GM23248 (cell line): ENCODE data around the gene CDIP1. TPM values are rescaled to one million over a fixed set of nuclear protein-coding genes. Genes with fewer than 3 reads are reported as not detected.

Experiments used
- DNase-seq: peaks from one replicate; pipeline ENCODE4 v3.0.0-alpha.2; 2015
- H2AFZ ChIP-seq: fragments of 200-600 bp; sonication (generic); 2 replicates; pipeline ENCODE4 v1.6.1; 2016; ENCODE audit warnings: antibody characterized with exemption
- H3F3A ChIP-seq: fragments of 200-600 bp; sonication (generic); 2 replicates; pipeline ENCODE4 v1.6.1; 2016; ENCODE audit warnings: mild to moderate bottlenecking, antibody characterized with exemption, mixed run types; ENCODE audit not compliant: insufficient read depth
- H3K27ac ChIP-seq: fragments of 200-600 bp; sonication (generic); 2 replicates; pipeline ENCODE4 v1.5.1; 2016; ENCODE audit warnings: mild to moderate bottlenecking
- H3K27me3 ChIP-seq: fragments of 200-600 bp; sonication (generic); replicated peaks from 2 replicates; pipeline ENCODE4 v1.6.1; 2016; ENCODE audit warnings: mild to moderate bottlenecking; ENCODE audit not compliant: insufficient read depth
- H3K36me3 ChIP-seq: fragments of 200-600 bp; sonication (generic); 2 replicates; pipeline ENCODE4 v1.6.1; 2016; ENCODE audit warnings: low read depth, mild to moderate bottlenecking
- H3K4me1 ChIP-seq: fragments of 200-600 bp; sonication (generic); 2 replicates; pipeline ENCODE4 v1.6.1; 2016; ENCODE audit warnings: mild to moderate bottlenecking; ENCODE audit not compliant: insufficient read depth
- H3K4me2 ChIP-seq: fragments of 200-600 bp; sonication (generic); one replicate; pipeline ENCODE4 v1.6.1; 2016; ENCODE audit warnings: mild to moderate bottlenecking; ENCODE audit not compliant: unreplicated experiment
- H3K4me3 ChIP-seq: fragments of 200-600 bp; sonication (generic); 2 replicates; pipeline ENCODE4 v1.5.1; 2016; ENCODE audit warnings: mild to moderate bottlenecking
- H3K79me2 ChIP-seq: fragments of 200-600 bp; sonication (generic); 2 replicates; pipeline ENCODE4 v1.6.1; 2016; ENCODE audit warnings: mild to moderate bottlenecking; ENCODE audit not compliant: insufficient read depth
- H3K9ac ChIP-seq: fragments of 200-600 bp; sonication (generic); 2 replicates; pipeline ENCODE4 v1.6.1; 2016; ENCODE audit warnings: mild to moderate bottlenecking
- H3K9me2 ChIP-seq: fragments of 200-600 bp; sonication (generic); 2 replicates; pipeline ENCODE4 v1.6.1; 2016; ENCODE audit warnings: mixed run types, mild to moderate bottlenecking, moderate library complexity; ENCODE audit not compliant: insufficient read depth
- H3K9me3 ChIP-seq: fragments of 200-600 bp; sonication (generic); one replicate; pipeline ENCODE4 v1.6.1; 2017; ENCODE audit warnings: low read depth
- H4K20me1 ChIP-seq: fragments of 200-600 bp; sonication (generic); 2 replicates; pipeline ENCODE4 v1.6.0; 2016; ENCODE audit not compliant: insufficient read depth
- EZH2 ChIP-seq: fragments of 200-600 bp; sonication (generic); IDR thresholded peaks from 2 replicates; pipeline ENCODE4 v1.6.1; 2018; ENCODE audit warnings: antibody characterized with exemption, mild to moderate bottlenecking; ENCODE audit not compliant: insufficient read depth, poor library complexity, severe bottlenecking
- EZH2phosphoT487 ChIP-seq: fragments of 200-600 bp; sonication (generic); IDR thresholded peaks from 2 replicates; pipeline ENCODE4 v1.6.1; 2018; ENCODE audit warnings: antibody characterized with exemption, moderate library complexity, mild to moderate bottlenecking, low read depth; ENCODE audit not compliant: insufficient read depth
- WGBS, 2 experiments: methylation state at CpG; one replicate each; pipeline ENCODE4 v1.1.6; 2015 to 2017; ENCODE audit warnings: low lambda C conversion rate in 2 of 2, low coverage in 1 of 2; ENCODE audit errors: missing lambda C conversion rate in 2 of 2; 5-methylcytosine and 5-hydroxymethylcytosine counted together
- in situ Hi-C: fragments of 300-500 bp; cut with MboI; formaldehyde crosslinking; loops from 2 replicates; pipeline ENCODE4 v1.15.0; 2020
- polyA plus RNA-seq: library from polyadenylated mRNA; unstranded; fragments of >200 nt; fragmentation: Nextera tagmentation; extraction: Ambion mirVana; gene quantifications from 2 replicates; pipeline ENCODE4 v1.2.1, GENCODE V29; 2016
- total RNA-seq: library from RNA; depleted of rRNA; stranded (reverse); fragments of >200 nt; shearing (Covaris generic); gene quantifications from 2 replicates; pipeline ENCODE4 v1.2.3, GENCODE V29; 2014

The CDIP1 gene
- total and polyA plus RNA-seq, 2 experiments from 2014 or later: 14.7 to 17.7 TPM

- Histone ChIP-seq H2AFZ (no peak overlapping the region), H4K20me1 (no peaks in the 10 kb centered on the region), H3K27me3 (no peaks in the 10 kb centered on the region), H3K9ac (no peak overlapping the region), H3K9me2 (no peaks in the 10 kb centered on the region), H3K79me2 (peaks cover 18% of the 10 kb centered on the region), H3F3A (no peaks in the 10 kb centered on the region), H3K4me2 (no peak overlapping the region), H3K36me3 (no peaks in the 10 kb centered on the region), H3K4me1 (no peaks in the 10 kb centered on the region), H3K4me3 (no peak overlapping the region), H3K9me3 (no peaks in the 10 kb centered on the region), H3K27ac (no peak overlapping the region)
- in situ Hi-C loops: no loop called here
- WGBS, 2 experiments: 84 to 96% methylated on average over 3 to 6 of the region's 6 CpGs
- TF ChIP-seq EZH2phosphoT487 (no peak), EZH2 (no peak)
- DNase-seq: no peak
These were observed 5.1 kb downstream of the CDIP1 start for GRCh38 chr16:4533490-4533889.

- H4K20me1 ChIP-seq: no peaks in the 10 kb centered on the region
- DNase-seq: no peak
- WGBS, 2 experiments: 99% methylated on average over 9 to 10 of the region's 10 CpGs
- H3K79me2 ChIP-seq: peaks cover 20% of the 10 kb centered on the region
- in situ Hi-C loops: no loop called here
- H3F3A ChIP-seq: no peaks in the 10 kb centered on the region
- H3K27ac ChIP-seq: no peak overlapping the region
- no peak overlapping the region for H3K4me2 ChIP-seq
- H3K9ac ChIP-seq: no peak overlapping the region
- H3K4me3 ChIP-seq: no peak overlapping the region
- no peaks in the 10 kb centered on the region for H3K4me1 ChIP-seq
- no peaks in the 10 kb centered on the region for H3K9me2 ChIP-seq
- no peak overlapping the region for H2AFZ ChIP-seq
- H3K36me3 ChIP-seq: no peaks in the 10 kb centered on the region
- no peaks in the 10 kb centered on the region for H3K9me3 ChIP-seq
- TF ChIP-seq EZH2phosphoT487 (no peak), EZH2 (no peak)
- no peaks in the 10 kb centered on the region for H3K27me3 ChIP-seq
These were observed 6.3 kb downstream of the CDIP1 start for GRCh38 chr16:4532238-4532637.

- no peak for TF ChIP-seq EZH2
- no peak for TF ChIP-seq EZH2phosphoT487
- WGBS, 2 experiments: 93 to 98% methylated on average over 8 of the region's 8 CpGs
- no peaks in the 10 kb centered on the region for H3K9me3 ChIP-seq
- H3K4me1 ChIP-seq: no peaks in the 10 kb centered on the region
- H3K36me3 ChIP-seq: no peaks in the 10 kb centered on the region
- H3K27ac ChIP-seq: no peak overlapping the region
- no peak overlapping the region for H2AFZ ChIP-seq
- no peak overlapping the region for H3K9ac ChIP-seq
- peaks cover 18% of the 10 kb centered on the region for H3K79me2 ChIP-seq
- no peaks in the 10 kb centered on the region for H3K9me2 ChIP-seq
- no peak for DNase-seq
- no peak overlapping the region for H3K4me2 ChIP-seq
- no peaks in the 10 kb centered on the region for H4K20me1 ChIP-seq
- no peaks in the 10 kb centered on the region for H3F3A ChIP-seq
- H3K27me3 ChIP-seq: no peaks in the 10 kb centered on the region
- H3K4me3 ChIP-seq: no peak overlapping the region
- in situ Hi-C loops: no loop called here
These were observed 6.8 kb downstream of the CDIP1 start for GRCh38 chr16:4531811-4532210.

- H3K27ac ChIP-seq: no peak overlapping the region
- WGBS, 2 experiments: 62 to 63% methylated on average over 16 of the region's 16 CpGs
- H2AFZ ChIP-seq: no peak overlapping the region
- no peaks in the 10 kb centered on the region for H3K36me3 ChIP-seq
- no peaks in the 10 kb centered on the region for H3K9me2 ChIP-seq
- no peak for TF ChIP-seq EZH2
- no peak for TF ChIP-seq EZH2phosphoT487
- H3K79me2 ChIP-seq: peaks cover 8% of the 10 kb centered on the region; the same call in 1 of the 2 replicates
- H3K9me3 ChIP-seq: no peaks in the 10 kb centered on the region
- in situ Hi-C loops: no loop called here
- no peaks in the 10 kb centered on the region for H3K4me1 ChIP-seq
- no peaks in the 10 kb centered on the region for H3F3A ChIP-seq
- H3K27me3 ChIP-seq: no peaks in the 10 kb centered on the region
- no peak overlapping the region for H3K9ac ChIP-seq
- no peak overlapping the region for H3K4me2 ChIP-seq
- H3K4me3 ChIP-seq: no peak overlapping the region
- peak; percentile 42 for DNase-seq
- no peaks in the 10 kb centered on the region for H4K20me1 ChIP-seq
These were observed 9.2 kb downstream of the CDIP1 start for GRCh38 chr16:4529085-4530060.
